GM23338 (cell line): ENCODE results near the gene RASSF10. TPM values are rescaled to one million over a fixed set of nuclear protein-coding genes. Genes with fewer than 3 reads are reported as not detected.

Source experiments
- ATAC-seq: fragments of 200-7000 bp; cut with Tn5 transposase; 3 replicates; pipeline ENCODE4 v1.9.1; 2020
- DNase-seq: peaks from one replicate; pipeline ENCODE4 v3.0.0-alpha.2; 2015; ENCODE audit warnings: low spot score
- H2AFZ ChIP-seq: fragments of 200-600 bp; sonication (generic); 2 replicates; pipeline ENCODE4 v1.8.0; 2016; ENCODE audit warnings: antibody characterized with exemption, mild to moderate bottlenecking, moderate library complexity
- H3F3A ChIP-seq: fragments of 200-600 bp; sonication (generic); replicated peaks from 2 replicates; pipeline ENCODE4 v1.8.0; 2017; ENCODE audit warnings: antibody characterized with exemption, mixed run types, low read depth
- H3K27ac ChIP-seq: fragments of 200-600 bp; sonication (generic); 2 replicates; pipeline ENCODE4 v1.6.1; 2016; ENCODE audit warnings: low read depth
- H3K27me3 ChIP-seq: fragments of 200-600 bp; sonication (generic); 2 replicates; pipeline ENCODE4 v1.8.0; 2016; ENCODE audit warnings: mild to moderate bottlenecking, mixed run types, moderate library complexity; ENCODE audit not compliant: insufficient read depth
- H3K36me3 ChIP-seq: fragments of 200-600 bp; sonication (generic); 2 replicates; pipeline ENCODE4 v1.8.0; 2016; ENCODE audit warnings: mild to moderate bottlenecking; ENCODE audit not compliant: insufficient read depth
- H3K4me1 ChIP-seq: fragments of 200-600 bp; sonication (generic); 2 replicates; pipeline ENCODE4 v1.8.0; 2016; ENCODE audit warnings: mild to moderate bottlenecking, moderate library complexity; ENCODE audit not compliant: insufficient read depth
- H3K4me2 ChIP-seq: fragments of 200-600 bp; sonication (generic); 2 replicates; pipeline ENCODE4 v1.7.1; 2017; ENCODE audit warnings: mixed run types
- H3K4me3 ChIP-seq: fragments of 200-600 bp; sonication (generic); 2 replicates; pipeline ENCODE4 v1.6.1; 2016; ENCODE audit warnings: mixed run types
- H3K79me2 ChIP-seq: fragments of 200-600 bp; sonication (generic); replicated peaks from 2 replicates; pipeline ENCODE4 v1.8.0; 2017; ENCODE audit warnings: mild to moderate bottlenecking; ENCODE audit not compliant: insufficient read depth
- H3K9me2 ChIP-seq: fragments of 200-600 bp; sonication (generic); 2 replicates; pipeline ENCODE4 v1.8.0; 2017; ENCODE audit not compliant: insufficient read depth
- H4K20me1 ChIP-seq: fragments of 200-600 bp; sonication (generic); replicated peaks from 2 replicates; pipeline ENCODE4 v1.8.0; 2017; ENCODE audit warnings: mild to moderate bottlenecking; ENCODE audit not compliant: insufficient read depth
- H3K27ac Mint-ChIP-seq: 2 replicates; pipeline ENCODE4 v1.8.0; 2020; ENCODE audit warnings: inconsistent platforms, mild to moderate bottlenecking, moderate library complexity, mixed read lengths
- H3K27me3 Mint-ChIP-seq: 3 replicates; pipeline ENCODE4 v1.8.0; 2022; ENCODE audit warnings: low read depth, mild to moderate bottlenecking, moderate library complexity, mixed read lengths, inconsistent platforms; ENCODE audit not compliant: insufficient read depth, poor library complexity
- H3K36me3 Mint-ChIP-seq: 3 replicates; pipeline ENCODE4 v1.8.0; 2021; ENCODE audit warnings: low read depth, mild to moderate bottlenecking, inconsistent platforms, moderate library complexity, mixed read lengths
- H3K4me1 Mint-ChIP-seq: 3 replicates; pipeline ENCODE4 v1.8.0; 2020; ENCODE audit warnings: mild to moderate bottlenecking, inconsistent platforms, mixed read lengths
- H3K4me3 Mint-ChIP-seq: 3 replicates; pipeline ENCODE4 v1.8.0; 2021; ENCODE audit warnings: moderate library complexity, mild to moderate bottlenecking, inconsistent platforms, mixed read lengths
- H3K9me3 Mint-ChIP-seq: 3 replicates; pipeline ENCODE4 v1.8.0; 2020; ENCODE audit warnings: moderate library complexity, mild to moderate bottlenecking, inconsistent platforms, mixed read lengths
- CREB1 ChIP-seq: fragments of 250-450 bp; sonication (Bioruptor Pico); IDR thresholded peaks from 2 replicates; pipeline ENCODE4 v1.5.0; 2020; ENCODE audit warnings: low read depth, mild to moderate bottlenecking, moderate library complexity
- CTCF ChIP-seq, 2 experiments: fragments of 200-600 bp in 1 of 2; sonication (generic) in 1 of 2; conservative IDR thresholded peaks; 2 replicates each; pipeline versions ENCODE4 v1.5.1 to v1.6.1; 2016 to 2017; ENCODE audit warnings: antibody characterized with exemption in 2 of 2, low read depth in 2 of 2, mild to moderate bottlenecking in 2 of 2, moderate library complexity in 1 of 2
- EZH2 ChIP-seq: fragments of 200-600 bp; sonication (generic); IDR thresholded peaks from one replicate; pipeline ENCODE4 v1.8.0; 2017; ENCODE audit warnings: antibody characterized with exemption, mild to moderate bottlenecking, low read depth; ENCODE audit not compliant: unreplicated experiment
- EZH2phosphoT487 ChIP-seq: fragments of 200-600 bp; sonication (generic); IDR thresholded peaks from one replicate; pipeline ENCODE4 v1.8.1; 2018; ENCODE audit warnings: antibody characterized with exemption; ENCODE audit not compliant: unreplicated experiment
- JUNB ChIP-seq: IDR thresholded peaks from one replicate; pipeline ENCODE4 v1.6.1; 2016; ENCODE audit warnings: antibody characterized with exemption; ENCODE audit not compliant: unreplicated experiment
- NANOG ChIP-seq: IDR thresholded peaks from 2 replicates; pipeline ENCODE4 v1.6.1; 2016; ENCODE audit warnings: antibody characterized with exemption, borderline replicate concordance
- POLR2AphosphoS5 ChIP-seq: IDR thresholded peaks from 2 replicates; pipeline ENCODE4 v1.6.1; 2016; ENCODE audit warnings: antibody characterized with exemption, low read depth
- REST ChIP-seq: IDR thresholded peaks from one replicate; pipeline ENCODE4 v1.6.1; 2018; ENCODE audit warnings: antibody characterized with exemption; ENCODE audit not compliant: unreplicated experiment
- STAT1 ChIP-seq: IDR thresholded peaks from one replicate; pipeline ENCODE4 v1.6.1; 2016; ENCODE audit warnings: antibody characterized with exemption; ENCODE audit not compliant: unreplicated experiment
- ZNF114 ChIP-seq: fragments of 250-450 bp; sonication (Bioruptor Pico); IDR thresholded peaks from 2 replicates; pipeline ENCODE4 v1.5.0; 2020; ENCODE audit warnings: mild to moderate bottlenecking, moderate library complexity
- ZNF331 ChIP-seq: fragments of 250-450 bp; sonication (Bioruptor Pico); IDR thresholded peaks from 2 replicates; pipeline ENCODE4 v1.5.0; 2020; ENCODE audit warnings: low read depth, mild to moderate bottlenecking, moderate library complexity
- polyA plus RNA-seq: library from polyadenylated mRNA; unstranded; fragments of >200 nt; fragmentation: Nextera tagmentation; extraction: Ambion mirVana; gene quantifications from 2 replicates; pipeline ENCODE4 v1.2.1, GENCODE V29; 2016
- total RNA-seq: library from RNA; depleted of rRNA; stranded (reverse); fragments of >200 nt; shearing (Covaris generic); gene quantifications from 2 replicates; pipeline ENCODE4 v1.2.3, GENCODE V29; 2014
- TF ChIP-seq, protein P1 (sequence below): IDR thresholded peaks from 2 replicates; pipeline ENCODE4 v1.6.1; 2016; ENCODE audit warnings: antibody characterized with exemption
- TF ChIP-seq, protein P2 (sequence below): fragments of 250-450 bp; sonication (Bioruptor Pico); IDR thresholded peaks from 2 replicates; pipeline ENCODE4 v1.5.0; 2020; ENCODE audit warnings: mild to moderate bottlenecking, moderate library complexity

The RASSF10 gene
- total and polyA plus RNA-seq, 2 experiments from 2014 or later: 0.13 to 1.8 TPM

GRCh38 chr11:13039126-13039525, 30.0 kb downstream of the RASSF10 start:
- H3K27me3 ChIP-seq: no peaks in the 10 kb centered on the region
- peaks cover 1% of the 10 kb centered on the region for H3K27me3 Mint-ChIP-seq

More at GRCh38 chr11:13039126-13039525, 30.0 kb downstream of the RASSF10 start:
- Histone ChIP-seq H3K36me3 (no peaks in the 10 kb centered on the region), H3K79me2 (no peaks in the 10 kb centered on the region), H3K9me2 (no peaks in the 10 kb centered on the region), H3F3A (no peaks in the 10 kb centered on the region), H3K4me3 (no peak overlapping the region), H3K27ac (no peak overlapping the region), H3K4me2 (no peak overlapping the region), H2AFZ (no peak overlapping the region), H3K4me1 (no peaks in the 10 kb centered on the region), H4K20me1 (no peaks in the 10 kb centered on the region)
- no peak for TF ChIP-seq POLR2AphosphoS5
- TF ChIP-seq ZNF331 (CRISPR knock-in tag): no peak
- TF ChIP-seq ZNF114 (CRISPR knock-in tag): no peak
- TF ChIP-seq JUNB: no peak
- TF ChIP-seq, protein P1, sequence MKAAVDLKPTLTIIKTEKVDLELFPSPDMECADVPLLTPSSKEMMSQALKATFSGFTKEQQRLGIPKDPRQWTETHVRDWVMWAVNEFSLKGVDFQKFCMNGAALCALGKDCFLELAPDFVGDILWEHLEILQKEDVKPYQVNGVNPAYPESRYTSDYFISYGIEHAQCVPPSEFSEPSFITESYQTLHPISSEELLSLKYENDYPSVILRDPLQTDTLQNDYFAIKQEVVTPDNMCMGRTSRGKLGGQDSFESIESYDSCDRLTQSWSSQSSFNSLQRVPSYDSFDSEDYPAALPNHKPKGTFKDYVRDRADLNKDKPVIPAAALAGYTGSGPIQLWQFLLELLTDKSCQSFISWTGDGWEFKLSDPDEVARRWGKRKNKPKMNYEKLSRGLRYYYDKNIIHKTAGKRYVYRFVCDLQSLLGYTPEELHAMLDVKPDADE: no peak
- no peak for TF ChIP-seq EZH2phosphoT487
- TF ChIP-seq, protein P2, sequence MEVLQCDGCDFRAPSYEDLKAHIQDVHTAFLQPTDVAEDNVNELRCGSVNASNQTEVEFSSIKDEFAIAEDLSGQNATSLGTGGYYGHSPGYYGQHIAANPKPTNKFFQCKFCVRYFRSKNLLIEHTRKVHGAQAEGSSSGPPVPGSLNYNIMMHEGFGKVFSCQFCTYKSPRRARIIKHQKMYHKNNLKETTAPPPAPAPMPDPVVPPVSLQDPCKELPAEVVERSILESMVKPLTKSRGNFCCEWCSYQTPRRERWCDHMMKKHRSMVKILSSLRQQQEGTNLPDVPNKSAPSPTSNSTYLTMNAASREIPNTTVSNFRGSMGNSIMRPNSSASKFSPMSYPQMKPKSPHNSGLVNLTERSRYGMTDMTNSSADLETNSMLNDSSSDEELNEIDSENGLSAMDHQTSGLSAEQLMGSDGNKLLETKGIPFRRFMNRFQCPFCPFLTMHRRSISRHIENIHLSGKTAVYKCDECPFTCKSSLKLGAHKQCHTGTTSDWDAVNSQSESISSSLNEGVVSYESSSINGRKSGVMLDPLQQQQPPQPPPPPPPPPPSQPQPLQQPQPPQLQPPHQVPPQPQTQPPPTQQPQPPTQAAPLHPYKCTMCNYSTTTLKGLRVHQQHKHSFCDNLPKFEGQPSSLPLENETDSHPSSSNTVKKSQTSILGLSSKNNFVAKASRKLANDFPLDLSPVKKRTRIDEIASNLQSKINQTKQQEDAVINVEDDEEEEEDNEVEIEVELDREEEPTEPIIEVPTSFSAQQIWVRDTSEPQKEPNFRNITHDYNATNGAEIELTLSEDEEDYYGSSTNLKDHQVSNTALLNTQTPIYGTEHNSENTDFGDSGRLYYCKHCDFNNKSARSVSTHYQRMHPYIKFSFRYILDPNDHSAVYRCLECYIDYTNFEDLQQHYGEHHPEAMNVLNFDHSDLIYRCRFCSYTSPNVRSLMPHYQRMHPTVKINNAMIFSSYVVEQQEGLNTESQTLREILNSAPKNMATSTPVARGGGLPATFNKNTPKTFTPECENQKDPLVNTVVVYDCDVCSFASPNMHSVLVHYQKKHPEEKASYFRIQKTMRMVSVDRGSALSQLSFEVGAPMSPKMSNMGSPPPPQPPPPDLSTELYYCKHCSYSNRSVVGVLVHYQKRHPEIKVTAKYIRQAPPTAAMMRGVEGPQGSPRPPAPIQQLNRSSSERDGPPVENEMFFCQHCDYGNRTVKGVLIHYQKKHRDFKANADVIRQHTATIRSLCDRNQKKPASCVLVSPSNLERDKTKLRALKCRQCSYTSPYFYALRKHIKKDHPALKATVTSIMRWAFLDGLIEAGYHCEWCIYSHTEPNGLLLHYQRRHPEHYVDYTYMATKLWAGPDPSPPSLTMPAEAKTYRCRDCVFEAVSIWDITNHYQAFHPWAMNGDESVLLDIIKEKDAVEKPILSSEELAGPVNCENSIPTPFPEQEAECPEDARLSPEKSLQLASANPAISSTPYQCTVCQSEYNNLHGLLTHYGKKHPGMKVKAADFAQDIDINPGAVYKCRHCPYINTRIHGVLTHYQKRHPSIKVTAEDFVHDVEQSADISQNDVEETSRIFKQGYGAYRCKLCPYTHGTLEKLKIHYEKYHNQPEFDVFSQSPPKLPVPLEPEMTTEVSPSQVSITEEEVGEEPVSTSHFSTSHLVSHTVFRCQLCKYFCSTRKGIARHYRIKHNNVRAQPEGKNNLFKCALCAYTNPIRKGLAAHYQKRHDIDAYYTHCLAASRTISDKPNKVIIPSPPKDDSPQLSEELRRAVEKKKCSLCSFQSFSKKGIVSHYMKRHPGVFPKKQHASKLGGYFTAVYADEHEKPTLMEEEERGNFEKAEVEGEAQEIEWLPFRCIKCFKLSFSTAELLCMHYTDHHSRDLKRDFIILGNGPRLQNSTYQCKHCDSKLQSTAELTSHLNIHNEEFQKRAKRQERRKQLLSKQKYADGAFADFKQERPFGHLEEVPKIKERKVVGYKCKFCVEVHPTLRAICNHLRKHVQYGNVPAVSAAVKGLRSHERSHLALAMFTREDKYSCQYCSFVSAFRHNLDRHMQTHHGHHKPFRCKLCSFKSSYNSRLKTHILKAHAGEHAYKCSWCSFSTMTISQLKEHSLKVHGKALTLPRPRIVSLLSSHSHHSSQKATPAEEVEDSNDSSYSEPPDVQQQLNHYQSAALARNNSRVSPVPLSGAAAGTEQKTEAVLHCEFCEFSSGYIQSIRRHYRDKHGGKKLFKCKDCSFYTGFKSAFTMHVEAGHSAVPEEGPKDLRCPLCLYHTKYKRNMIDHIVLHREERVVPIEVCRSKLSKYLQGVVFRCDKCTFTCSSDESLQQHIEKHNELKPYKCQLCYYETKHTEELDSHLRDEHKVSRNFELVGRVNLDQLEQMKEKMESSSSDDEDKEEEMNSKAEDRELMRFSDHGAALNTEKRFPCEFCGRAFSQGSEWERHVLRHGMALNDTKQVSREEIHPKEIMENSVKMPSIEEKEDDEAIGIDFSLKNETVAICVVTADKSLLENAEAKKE (CRISPR knock-in tag): no peak
- no peak for TF ChIP-seq CREB1 (CRISPR knock-in tag)
- no peak for TF ChIP-seq REST
- no peak for TF ChIP-seq NANOG
- TF ChIP-seq STAT1: no peak
- no peak for TF ChIP-seq CTCF (conservative IDR thresholded peaks at IDR 0.05; ENCODE audit: low read depth in 2 of 2)
- TF ChIP-seq EZH2: no peak
- Mint-ChIP-seq H3K27ac (no peak overlapping the region), H3K36me3 (no peaks in the 10 kb centered on the region), H3K9me3 (no peaks in the 10 kb centered on the region), H3K4me3 (no peak overlapping the region), H3K4me1 (peaks cover 3% of the 10 kb centered on the region; the same call in 2 of the 3 replicates)
- ATAC-seq (no peak), DNase-seq (no peak)
